ENCODE results near the gene C16orf74. TPM values are rescaled to one million over a fixed set of nuclear protein-coding genes. Genes with fewer than 3 reads are reported as not detected.

The C16orf74 gene
- total and polyA plus RNA-seq, 2 of the 13 experiments (the other 11 are each of a cell fraction or from before 2014, with no cell fraction given) = 0.13 to 0.29 TPM

GRCh38 chr16:85782451-85782850 is 31.6 kb upstream of the C16orf74 start:
- ATAC-seq (no peak), FAIRE-seq (no peak), DNase-seq (ENCODE audit: low spot score) (no peak)
- intact Hi-C loops (cut with micrococcal nuclease; ENCODE audit: unreplicated experiment) = no loop called here
- Histone ChIP-seq H3K4me1 (ENCODE audit: insufficient read depth, low read length) (peaks cover 25% of the 10 kb centered on the region), H3K27me3 (ENCODE audit: control insufficient read depth in 1 of 2, insufficient read depth in 2 of 2, low read length in 2 of 2) (no peaks in the 10 kb centered on the region), H3K4me3 (replicated peaks in 1 of 3; ENCODE audit: insufficient read depth in 1 of 3, low read depth in 2 of 3, low read length in 3 of 3) (no peak overlapping the region), H3K27ac (ENCODE audit: extremely low read length, insufficient read depth, low read length) (no peak overlapping the region), H2AFZ (ENCODE audit: low read length) (no peak overlapping the region), H3K4me2 (ENCODE audit: low read depth, low read length) (no peak overlapping the region), H4K20me1 (ENCODE audit: insufficient read depth, low read length) (peaks cover 13% of the 10 kb centered on the region; the same call in 1 of the 2 replicates), H3K36me3 (replicated peaks in 1 of 2; ENCODE audit: control insufficient read depth in 1 of 2, insufficient read depth in 2 of 2, low read length in 2 of 2) (peaks cover 38 to 81% of the 10 kb centered on the region in 2 experiments), H3K9me3 (ENCODE audit: low read length) (no peaks in the 10 kb centered on the region), H3K9ac (ENCODE audit: insufficient read depth, low read depth, low read length) (no peak overlapping the region), H3K79me2 (ENCODE audit: insufficient read depth, low read length) (peaks cover 7% of the 10 kb centered on the region)
- ChIA-PET POLR2A (no interaction called here), CTCF (ENCODE audit: low intra/inter-chr PET ratio, low total read pairs) (no interaction called here)
- TF ChIP-seq ZSCAN25 (CRISPR knock-in tag; IDR thresholded peaks at IDR 0.05) = no peak
- TF ChIP-seq MED1 (CRISPR knock-in tag; IDR thresholded peaks at IDR 0.05) = no peak
- no peak for TF ChIP-seq PHF8 (CRISPR knock-in tag; IDR thresholded peaks at IDR 0.05)
- no peak for TF ChIP-seq ZNF317 (CRISPR knock-in tag; IDR thresholded peaks at IDR 0.05)
- TF ChIP-seq ZNF142 (CRISPR knock-in tag; IDR thresholded peaks at IDR 0.05) = no peak
- TF ChIP-seq, protein P1, sequence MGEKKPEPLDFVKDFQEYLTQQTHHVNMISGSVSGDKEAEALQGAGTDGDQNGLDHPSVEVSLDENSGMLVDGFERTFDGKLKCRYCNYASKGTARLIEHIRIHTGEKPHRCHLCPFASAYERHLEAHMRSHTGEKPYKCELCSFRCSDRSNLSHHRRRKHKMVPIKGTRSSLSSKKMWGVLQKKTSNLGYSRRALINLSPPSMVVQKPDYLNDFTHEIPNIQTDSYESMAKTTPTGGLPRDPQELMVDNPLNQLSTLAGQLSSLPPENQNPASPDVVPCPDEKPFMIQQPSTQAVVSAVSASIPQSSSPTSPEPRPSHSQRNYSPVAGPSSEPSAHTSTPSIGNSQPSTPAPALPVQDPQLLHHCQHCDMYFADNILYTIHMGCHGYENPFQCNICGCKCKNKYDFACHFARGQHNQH (CRISPR knock-in tag; IDR thresholded peaks at IDR 0.05) = no peak
- no peak for TF ChIP-seq ZMYM2 (CRISPR knock-in tag; IDR thresholded peaks at IDR 0.05)
- in situ Hi-C loops (cut with HindIII; ENCODE audit: extremely low pct_ligation_motif_present, low pct_unique_long_range_greater_than_20kb) = no loop called here
- no TSS peak for BruUV-seq (replicated peaks)
- 84% methylated on average over 6 of the region's 6 CpGs for WGBS (ENCODE audit: low lambda C conversion rate)
